Memory B cell (primary cell): Measurements from ENCODE around the gene TENM3.

Source experiments
- ATAC-seq: fragments of 150-1000 bp; cut with Tn5 transposase; 2 replicates; pipeline ENCODE4 v1.10.0; 2021; ENCODE audit warnings: low read depth, mild to moderate bottlenecking, moderate library complexity
- DNase-seq, 2 donors: peaks; one replicate each; pipeline ENCODE4 v3.0.0; 2022; ENCODE audit warnings: low spot score in 2 of 2
- H3K27ac Mint-ChIP-seq: one replicate; pipeline ENCODE4 v1.8.0; 2022; ENCODE audit warnings: mild to moderate bottlenecking, moderate library complexity, mixed read lengths
- H3K27me3 Mint-ChIP-seq: one replicate; pipeline ENCODE4 v1.8.0; 2022; ENCODE audit warnings: mixed read lengths
- H3K36me3 Mint-ChIP-seq: one replicate; pipeline ENCODE4 v1.8.0; 2022; ENCODE audit warnings: mild to moderate bottlenecking, mixed read lengths
- H3K4me1 Mint-ChIP-seq: one replicate; pipeline ENCODE4 v1.8.0; 2022; ENCODE audit warnings: mixed read lengths
- H3K4me3 Mint-ChIP-seq: one replicate; pipeline ENCODE4 v1.8.0; 2022; ENCODE audit warnings: mild to moderate bottlenecking, moderate library complexity, mixed read lengths
- H3K9me3 Mint-ChIP-seq: one replicate; pipeline ENCODE4 v1.8.0; 2022; ENCODE audit warnings: mixed read lengths

TENM3 gene

GRCh38 chr4:182519528-182519927 is 276.3 kb downstream of the TENM3 start:
- no peak overlapping the region for H3K27ac Mint-ChIP-seq
- H3K36me3 Mint-ChIP-seq, result no peaks in the 10 kb centered on the region
- ATAC-seq (no peak), DNase-seq (no peak)
- H3K4me1 Mint-ChIP-seq, result no peaks in the 10 kb centered on the region
- H3K4me3 Mint-ChIP-seq, result no peak overlapping the region
- H3K9me3 Mint-ChIP-seq, result no peaks in the 10 kb centered on the region
- peaks cover 2% of the 10 kb centered on the region for H3K27me3 Mint-ChIP-seq

GRCh38 chr4:182521011-182521410 is 277.8 kb downstream of the TENM3 start:
- H3K27me3 Mint-ChIP-seq, result peaks cover 2% of the 10 kb centered on the region
- H3K27ac Mint-ChIP-seq, result no peak overlapping the region
- H3K4me1 Mint-ChIP-seq, result no peaks in the 10 kb centered on the region
- DNase-seq, result no peak
- no peak overlapping the region for H3K4me3 Mint-ChIP-seq
- H3K36me3 Mint-ChIP-seq, result no peaks in the 10 kb centered on the region
- H3K9me3 Mint-ChIP-seq, result no peaks in the 10 kb centered on the region
- ATAC-seq, result no peak

- H3K27ac Mint-ChIP-seq, result no peak overlapping the region
- no peaks in the 10 kb centered on the region for H3K9me3 Mint-ChIP-seq
- no peaks in the 10 kb centered on the region for H3K4me1 Mint-ChIP-seq
- H3K27me3 Mint-ChIP-seq, result peaks cover 5% of the 10 kb centered on the region
- DNase-seq, result no peak
- ATAC-seq, result no peak
- H3K4me3 Mint-ChIP-seq, result no peak overlapping the region
- no peaks in the 10 kb centered on the region for H3K36me3 Mint-ChIP-seq
Measured at GRCh38 chr4:182528819-182529218, 285.6 kb downstream of the TENM3 start.

GRCh38 chr4:182530451-182530850 is 287.2 kb downstream of the TENM3 start:
- no peak for ATAC-seq
- H3K4me1 Mint-ChIP-seq, result no peaks in the 10 kb centered on the region
- no peak overlapping the region for H3K27ac Mint-ChIP-seq
- no peaks in the 10 kb centered on the region for H3K9me3 Mint-ChIP-seq
- H3K4me3 Mint-ChIP-seq, result no peak overlapping the region
- DNase-seq, result no peak
- H3K27me3 Mint-ChIP-seq, result peaks cover 5% of the 10 kb centered on the region
- no peaks in the 10 kb centered on the region for H3K36me3 Mint-ChIP-seq

- Mint-ChIP-seq H3K27ac (no peak overlapping the region), H3K36me3 (no peaks in the 10 kb centered on the region), H3K9me3 (no peaks in the 10 kb centered on the region), H3K27me3 (peaks cover 2% of the 10 kb centered on the region), H3K4me1 (no peaks in the 10 kb centered on the region), H3K4me3 (no peak overlapping the region)
- no peak for ATAC-seq
- no peak for DNase-seq
Measured at GRCh38 chr4:182531555-182532162, 288.5 kb downstream of the TENM3 start.

GRCh38 chr4:182532441-182532840 is 289.2 kb downstream of the TENM3 start:
- H3K9me3 Mint-ChIP-seq, result no peaks in the 10 kb centered on the region
- no peak for DNase-seq
- H3K27ac Mint-ChIP-seq, result no peak overlapping the region
- H3K27me3 Mint-ChIP-seq, result peaks cover 2% of the 10 kb centered on the region
- H3K36me3 Mint-ChIP-seq, result no peaks in the 10 kb centered on the region
- no peak overlapping the region for H3K4me3 Mint-ChIP-seq
- H3K4me1 Mint-ChIP-seq, result no peaks in the 10 kb centered on the region
- ATAC-seq, result no peak

- Mint-ChIP-seq H3K27ac (no peak overlapping the region), H3K27me3 (peaks cover 2% of the 10 kb centered on the region), H3K4me1 (no peaks in the 10 kb centered on the region), H3K4me3 (no peak overlapping the region), H3K9me3 (no peaks in the 10 kb centered on the region), H3K36me3 (no peaks in the 10 kb centered on the region)
- DNase-seq (no peak), ATAC-seq (no peak)
Measured at GRCh38 chr4:182533964-182534363, 290.8 kb downstream of the TENM3 start.

GRCh38 chr4:182536221-182536811 is 293.1 kb downstream of the TENM3 start:
- no peak for ATAC-seq
- Mint-ChIP-seq H3K27me3 (no peaks in the 10 kb centered on the region), H3K27ac (no peak overlapping the region), H3K4me3 (no peak overlapping the region), H3K4me1 (no peaks in the 10 kb centered on the region), H3K9me3 (no peaks in the 10 kb centered on the region), H3K36me3 (no peaks in the 10 kb centered on the region)
- DNase-seq, result no peak

GRCh38 chr4:182537031-182537795 is 294.0 kb downstream of the TENM3 start:
- Mint-ChIP-seq H3K27me3 (no peaks in the 10 kb centered on the region), H3K4me3 (no peak overlapping the region)
- ATAC-seq, result no peak

GRCh38 chr4:182538031-182538430 is 294.8 kb downstream of the TENM3 start:
- Mint-ChIP-seq H3K9me3 (no peaks in the 10 kb centered on the region), H3K4me1 (no peaks in the 10 kb centered on the region), H3K27me3 (peaks cover 2% of the 10 kb centered on the region), H3K36me3 (no peaks in the 10 kb centered on the region), H3K4me3 (no peak overlapping the region), H3K27ac (no peak overlapping the region)
- ATAC-seq (no peak), DNase-seq (no peak)

More at GRCh38 chr4:182537031-182537795, 294.0 kb downstream of the TENM3 start:
- no peaks in the 10 kb centered on the region for H3K36me3 Mint-ChIP-seq
- no peaks in the 10 kb centered on the region for H3K4me1 Mint-ChIP-seq
- H3K27ac Mint-ChIP-seq, result no peak overlapping the region
- DNase-seq, result no peak
- H3K9me3 Mint-ChIP-seq, result no peaks in the 10 kb centered on the region

- Mint-ChIP-seq H3K27me3 (peaks cover 4% of the 10 kb centered on the region), H3K4me3 (no peak overlapping the region), H3K4me1 (no peaks in the 10 kb centered on the region), H3K27ac (no peak overlapping the region), H3K9me3 (peaks cover under 1% of the 10 kb centered on the region), H3K36me3 (no peaks in the 10 kb centered on the region)
- ATAC-seq (no peak), DNase-seq (no peak)
Measured at GRCh38 chr4:182540496-182540895, 297.3 kb downstream of the TENM3 start.

GRCh38 chr4:182547435-182547834 is 304.2 kb downstream of the TENM3 start:
- ATAC-seq (no peak), DNase-seq (no peak)
- Mint-ChIP-seq H3K27me3 (peaks cover 4% of the 10 kb centered on the region), H3K9me3 (peaks cover 3% of the 10 kb centered on the region), H3K27ac (no peak overlapping the region), H3K4me3 (no peak overlapping the region), H3K4me1 (no peaks in the 10 kb centered on the region), H3K36me3 (no peaks in the 10 kb centered on the region)

- ATAC-seq (no peak), DNase-seq (no peak)
- Mint-ChIP-seq H3K27ac (no peak overlapping the region), H3K4me3 (no peak overlapping the region), H3K27me3 (peaks cover 2% of the 10 kb centered on the region), H3K9me3 (peaks cover 3% of the 10 kb centered on the region), H3K36me3 (no peaks in the 10 kb centered on the region), H3K4me1 (no peaks in the 10 kb centered on the region)
Measured at GRCh38 chr4:182548156-182548555, 305.0 kb downstream of the TENM3 start.

- Mint-ChIP-seq H3K4me1 (no peaks in the 10 kb centered on the region), H3K9me3 (peaks cover 3% of the 10 kb centered on the region), H3K4me3 (no peak overlapping the region), H3K27ac (no peak overlapping the region), H3K27me3 (peaks cover 2% of the 10 kb centered on the region), H3K36me3 (no peaks in the 10 kb centered on the region)
- ATAC-seq (no peak), DNase-seq (no peak)
Measured at GRCh38 chr4:182549356-182549755, 306.2 kb downstream of the TENM3 start.
